GM21515 (cell line): ENCODE data around the gene LIMCH1.
"Not testable (repeated sequence)": the region's sequence is repeated elsewhere in the genome, so short reads cannot be mapped to it uniquely, and the experiment has no call there.

Experiments used
- ATAC-seq: cut with Tn5 transposase; IDR thresholded peaks from one replicate; pipeline ENCODE4 v1.9.1; 2021; ENCODE audit not compliant: unreplicated experiment

Gene LIMCH1

DNA sequence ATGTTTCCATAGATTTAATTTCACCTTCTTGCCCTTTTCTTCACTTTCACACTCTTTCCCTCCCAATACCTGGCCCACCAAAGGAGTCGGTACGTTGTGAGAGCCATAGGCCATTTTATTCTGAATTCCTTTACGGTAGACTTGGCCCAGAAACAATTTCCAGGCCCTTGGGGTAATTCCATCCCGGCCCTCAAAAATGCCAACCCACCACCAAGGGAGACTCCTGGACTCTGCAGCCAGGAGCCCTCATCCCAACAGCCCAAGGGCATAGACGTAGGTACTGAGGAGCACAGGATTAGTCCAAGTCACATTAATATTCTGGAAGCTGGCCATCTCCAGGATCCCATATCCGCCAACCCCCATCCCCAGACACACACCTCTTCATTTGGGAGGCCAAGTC, 102.9 kb downstream of the LIMCH1 start:
- no peak for ATAC-seq

DNA sequence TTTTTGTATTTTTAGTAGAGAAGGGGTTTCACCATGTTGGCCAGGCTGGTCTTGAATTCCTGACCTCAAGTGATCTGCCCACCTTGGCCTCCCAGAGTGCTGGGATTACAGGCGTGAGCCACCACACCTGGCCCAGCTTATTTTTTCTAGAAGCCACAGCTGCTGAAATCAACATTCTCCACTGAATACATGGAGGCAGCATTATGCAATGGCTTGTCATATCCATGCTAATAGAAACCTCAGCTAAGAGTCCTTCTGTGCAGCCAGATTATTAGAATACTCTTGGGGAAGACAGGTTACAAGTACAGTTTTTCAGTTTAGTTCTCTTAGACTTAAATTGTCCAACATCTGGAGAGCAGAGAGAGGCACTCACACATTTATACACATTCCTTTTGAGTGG, 104.8 kb downstream of the LIMCH1 start:
- ATAC-seq: not testable (repeated sequence)

DNA sequence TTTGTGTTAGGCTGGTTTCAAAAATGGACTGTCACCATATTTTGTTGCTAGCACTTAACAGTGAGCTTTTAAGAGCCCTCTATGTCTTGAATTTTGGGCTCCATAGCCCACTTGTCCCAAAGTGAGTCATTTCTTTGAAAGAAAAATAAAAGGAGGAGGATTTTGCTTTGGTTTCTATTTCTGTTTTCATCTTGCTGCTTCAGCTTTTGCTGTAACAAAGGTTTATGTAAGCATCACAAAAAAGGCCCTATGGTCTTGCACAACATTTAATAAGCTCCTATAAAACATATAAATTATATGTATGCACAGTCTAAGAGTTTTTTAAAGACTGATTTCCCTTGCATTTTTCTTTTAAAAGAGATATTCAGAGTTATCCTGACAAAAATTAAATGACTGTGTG, 105.4 kb downstream of the LIMCH1 start:
- ATAC-seq: no peak

DNA sequence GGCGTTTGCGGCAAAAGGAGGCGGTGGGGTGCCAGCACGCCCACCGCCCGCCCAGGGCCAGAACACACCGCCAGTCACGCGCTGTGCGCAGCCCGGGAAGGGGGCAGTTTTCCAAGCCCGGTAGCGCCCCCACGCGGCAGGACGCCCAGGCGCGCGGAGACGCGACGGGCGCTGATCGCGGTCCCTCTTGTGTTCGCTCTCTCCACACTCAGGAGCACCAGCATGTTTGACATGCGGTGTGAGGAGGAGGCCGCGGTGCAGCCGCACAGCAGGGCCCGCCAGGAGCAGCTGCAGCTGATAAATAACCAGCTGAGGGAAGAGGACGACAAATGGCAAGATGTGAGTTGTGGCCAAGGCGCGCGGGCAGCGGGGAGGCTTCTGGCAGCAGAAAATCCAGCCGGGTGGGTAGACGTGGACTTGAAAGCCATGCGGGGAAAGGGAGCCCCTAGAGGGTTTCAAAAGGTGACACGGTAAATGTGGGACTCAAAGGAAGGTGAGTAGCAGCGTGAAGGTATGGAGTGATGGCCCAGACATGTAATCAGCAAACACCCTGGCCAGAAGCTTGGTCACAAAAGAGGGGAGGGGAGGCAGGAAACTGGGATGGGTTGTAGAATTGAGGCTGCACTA, 106.4 kb downstream of the LIMCH1 start:
- no peak for ATAC-seq

DNA sequence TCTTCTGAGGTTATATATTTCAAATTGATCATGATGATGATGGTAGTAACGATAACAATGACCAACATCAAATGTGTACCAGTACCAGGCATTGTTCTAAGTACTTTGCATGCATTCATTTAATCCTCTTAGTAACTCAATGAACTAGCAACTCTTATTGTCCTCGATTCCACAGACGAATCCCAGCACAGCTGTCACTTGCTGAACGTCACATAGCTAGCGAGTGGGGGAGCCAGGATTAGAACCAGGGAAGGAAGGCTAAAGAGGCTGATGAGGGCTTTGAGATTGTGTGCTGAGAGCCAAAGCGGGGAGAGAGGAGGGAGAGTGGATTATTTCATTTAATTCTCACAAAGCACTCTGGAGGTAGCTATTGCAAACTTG, 106.9 kb downstream of the LIMCH1 start:
- ATAC-seq: no peak

DNA sequence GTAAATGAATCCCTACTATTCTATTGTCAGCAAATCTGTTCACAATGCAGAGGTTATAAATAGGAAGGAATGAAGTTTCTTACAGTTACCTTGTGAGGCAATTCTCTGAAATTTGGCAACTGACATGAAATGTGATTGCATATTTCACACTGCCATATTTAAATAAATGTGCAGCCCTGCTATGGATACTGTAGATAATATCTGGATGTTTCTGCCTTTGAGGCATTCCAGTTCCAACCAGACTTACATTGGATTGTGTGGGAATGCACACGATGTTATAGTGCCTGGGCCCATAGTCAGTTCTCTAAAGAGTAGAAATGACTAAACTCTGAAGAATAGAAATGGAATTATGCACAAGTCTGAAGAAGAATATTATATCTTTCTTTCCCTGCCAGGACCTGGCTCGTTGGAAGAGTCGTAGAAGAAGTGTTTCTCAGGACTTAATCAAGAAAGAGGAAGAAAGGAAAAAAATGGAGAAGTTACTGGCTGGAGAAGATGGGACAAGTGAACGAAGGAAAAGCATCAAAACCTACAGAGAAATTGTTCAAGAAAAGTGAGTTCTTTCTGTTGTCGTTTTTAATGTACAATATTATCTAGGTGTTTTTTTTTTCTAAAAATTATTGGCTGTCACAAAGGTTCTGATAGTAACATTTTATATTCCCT, 107.9 kb downstream of the LIMCH1 start:
- no peak for ATAC-seq

DNA sequence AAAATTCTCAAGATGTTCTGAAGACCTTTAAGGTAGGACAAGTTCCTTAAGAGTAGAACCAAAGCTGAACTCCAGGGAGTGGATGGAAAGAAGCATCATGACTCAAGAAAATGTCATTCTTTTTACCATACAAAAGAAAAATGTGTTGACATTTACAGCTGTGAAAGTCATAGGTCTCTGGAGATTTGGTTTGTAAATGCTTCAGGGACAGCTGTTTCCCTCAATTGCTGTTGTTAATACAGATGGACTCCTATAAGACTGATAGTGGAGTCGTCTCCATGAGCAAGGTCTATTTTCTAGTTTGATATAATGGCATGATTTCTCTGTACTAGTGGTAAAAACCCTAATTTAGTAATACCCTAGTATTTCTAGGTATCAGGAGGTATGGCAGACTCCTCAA, 108.9 kb downstream of the LIMCH1 start:
- ATAC-seq: no peak

DNA sequence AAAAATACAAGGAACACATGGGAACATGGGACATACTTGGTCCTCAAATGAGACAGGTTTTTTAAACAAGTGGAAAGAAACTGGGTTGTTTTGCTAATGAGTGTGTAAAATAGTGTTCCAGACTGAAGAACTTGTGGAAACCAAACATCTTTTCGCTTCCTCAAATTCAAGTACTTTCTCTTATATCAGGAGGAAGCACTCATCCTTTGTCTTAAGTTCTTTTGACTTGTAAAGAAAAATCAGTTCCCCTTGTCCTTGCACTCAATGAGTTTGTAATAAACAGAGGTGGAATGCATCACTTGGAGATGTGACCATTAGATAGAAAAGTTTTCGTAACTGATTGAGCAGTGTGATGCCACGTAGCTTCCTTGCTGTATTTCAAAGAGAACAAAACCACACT, 109.4 kb downstream of the LIMCH1 start:
- no peak for ATAC-seq

DNA sequence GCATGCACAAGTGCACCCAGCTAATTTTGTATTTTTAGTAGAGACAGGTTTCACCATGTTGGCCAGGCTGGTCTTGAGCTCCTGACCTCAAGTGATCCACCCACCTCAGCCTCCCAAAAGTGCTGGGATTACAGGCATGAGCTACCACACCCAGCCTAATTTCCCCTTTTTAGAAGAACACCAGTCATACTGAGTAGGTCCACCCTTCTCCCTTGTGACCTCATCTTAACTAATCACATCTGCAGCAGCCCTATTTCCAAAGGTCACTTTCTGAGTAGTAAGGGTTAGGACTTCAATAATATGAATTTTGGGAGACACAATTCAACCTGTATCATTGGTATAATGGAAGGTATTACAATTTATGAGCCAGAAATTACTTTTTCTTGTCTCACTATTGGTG, 113.2 kb downstream of the LIMCH1 start:
- ATAC-seq: not testable (repeated sequence)

DNA sequence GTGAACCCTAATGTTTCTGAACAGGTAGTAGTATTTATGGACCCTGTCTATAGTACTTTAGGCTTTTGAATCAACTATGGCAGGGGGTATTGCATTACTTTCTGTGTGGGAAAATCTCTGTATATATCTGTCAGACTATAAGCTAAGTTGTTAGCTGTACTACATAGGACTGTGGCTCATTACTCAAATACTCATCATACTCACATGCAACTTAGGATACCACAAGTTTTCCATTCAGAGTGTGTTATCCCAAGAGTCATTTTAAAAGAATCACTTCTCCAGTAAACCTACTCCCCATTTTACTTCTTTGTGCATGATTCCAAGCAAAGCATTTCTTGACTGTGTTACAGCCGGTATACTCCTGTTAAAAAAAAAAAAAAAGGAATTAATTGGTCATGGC, 115.0 kb downstream of the LIMCH1 start:
- no peak for ATAC-seq

DNA sequence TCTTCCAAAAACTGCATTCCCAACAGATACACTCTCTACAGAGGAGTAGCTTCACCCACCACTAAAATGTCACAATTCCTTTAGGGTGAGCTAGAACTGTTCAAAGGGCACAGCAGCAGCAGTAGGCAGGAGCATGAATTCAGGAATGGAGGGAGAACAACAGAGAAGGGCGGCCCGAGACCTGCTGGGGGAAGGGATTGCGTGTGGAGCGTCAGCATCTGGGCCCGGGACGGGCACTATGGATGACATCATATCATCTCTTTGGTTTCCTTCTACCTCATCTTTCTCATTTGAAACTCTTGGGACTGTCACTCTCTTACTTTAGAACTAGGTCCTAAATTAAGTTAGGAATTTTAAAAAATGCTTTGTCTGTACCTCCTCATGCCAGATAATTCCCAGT, 115.6 kb downstream of the LIMCH1 start:
- no peak for ATAC-seq

DNA sequence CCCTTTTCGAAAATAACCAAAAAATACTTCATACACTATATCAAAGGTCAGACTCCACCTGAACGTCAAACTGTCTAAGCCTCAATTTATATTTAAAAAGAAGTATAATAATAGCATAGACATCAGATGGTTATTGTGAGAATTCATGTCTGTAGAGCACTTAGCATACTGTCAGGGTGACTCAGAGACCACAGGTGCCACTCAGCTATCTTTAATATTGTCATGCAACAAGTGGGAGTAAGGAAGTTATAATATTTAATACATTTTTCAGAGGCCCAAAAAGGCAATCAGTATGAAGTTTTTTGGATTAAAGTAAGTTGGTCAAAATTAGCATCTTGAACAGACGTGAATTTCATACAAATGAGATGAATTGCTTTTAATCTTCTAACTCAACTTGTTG, 117.2 kb downstream of the LIMCH1 start:
- no peak for ATAC-seq

DNA sequence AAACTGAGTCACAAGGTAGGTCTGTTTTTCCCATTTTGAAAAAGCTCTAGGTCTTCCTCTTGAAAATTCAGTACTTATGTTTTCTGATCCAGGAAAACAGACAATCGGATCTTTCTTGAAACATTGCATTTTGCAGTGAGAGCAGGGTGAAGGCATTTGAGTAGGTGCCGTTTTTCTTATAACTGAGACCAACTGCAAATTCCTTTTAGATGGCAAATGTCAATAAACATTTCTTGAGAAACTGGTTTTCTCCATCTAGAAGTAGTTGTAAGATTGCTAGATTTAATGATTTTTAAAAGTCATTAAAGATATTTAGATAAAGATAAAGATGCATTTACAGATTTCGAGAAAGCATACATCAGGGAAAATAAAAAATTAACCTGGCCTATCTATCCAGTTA, 118.1 kb downstream of the LIMCH1 start:
- no peak for ATAC-seq

DNA sequence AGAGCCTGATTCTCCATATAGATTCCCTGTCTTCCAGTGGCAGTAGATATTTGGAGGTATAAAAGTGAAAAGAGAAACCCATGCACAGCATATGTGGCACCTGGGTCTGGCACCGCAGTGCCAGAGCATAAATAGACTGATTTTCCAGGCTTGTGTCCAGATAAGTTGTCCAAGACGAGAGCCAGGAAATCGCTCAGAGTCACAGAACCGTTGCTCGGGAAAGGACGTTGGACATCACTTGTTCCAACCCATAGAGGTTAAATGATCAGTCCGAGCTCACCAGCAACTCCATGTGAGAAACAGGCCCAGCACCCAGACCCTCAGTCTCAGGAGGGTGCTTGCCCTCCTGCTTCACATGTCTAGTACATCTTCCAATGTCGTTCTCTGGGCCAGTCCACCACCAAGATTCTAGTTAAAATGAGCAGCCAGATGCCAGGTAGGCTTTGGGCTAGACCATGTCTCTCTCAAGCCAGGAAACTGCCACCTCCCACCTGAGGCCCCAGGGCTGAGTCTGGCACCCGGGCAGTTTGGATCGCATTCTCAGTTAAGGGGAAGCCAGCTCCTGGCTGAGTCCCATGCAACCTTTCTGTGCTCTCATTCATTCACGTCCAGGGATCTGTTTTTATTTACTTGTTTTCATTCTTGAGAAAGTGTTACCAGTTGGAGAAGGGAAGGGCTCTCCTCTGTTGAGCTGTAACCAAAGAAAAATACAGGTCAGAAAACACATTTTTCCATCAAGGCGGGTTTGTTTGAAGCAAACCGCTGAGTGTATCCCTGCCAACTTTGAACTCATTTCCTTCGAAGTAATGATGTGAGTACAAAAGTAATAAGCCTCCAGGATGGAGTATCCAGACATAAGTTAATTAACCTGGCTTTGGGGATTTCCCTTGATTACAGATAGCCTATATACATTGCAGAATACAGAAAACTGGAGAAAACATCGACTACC, 118.9 kb downstream of the LIMCH1 start:
- ATAC-seq: no peak

DNA sequence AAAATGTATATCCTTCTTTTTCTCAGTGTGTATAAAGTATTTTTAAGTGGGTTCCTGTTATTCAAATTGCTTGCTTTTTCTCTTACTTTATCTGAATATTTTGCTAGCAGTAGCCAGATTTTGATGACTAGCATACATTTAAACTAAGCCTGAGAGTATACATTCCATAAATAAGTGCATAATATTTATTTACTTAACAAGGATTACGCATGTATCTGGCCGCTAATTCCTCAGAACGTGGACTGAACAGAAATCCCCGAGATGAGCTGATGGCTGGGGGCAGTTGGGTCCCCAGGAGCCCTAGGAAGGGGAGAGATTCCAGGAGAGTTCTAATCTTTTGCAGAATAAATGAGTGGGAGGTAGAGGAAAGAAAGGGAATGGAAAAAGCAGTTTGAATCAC, 119.6 kb downstream of the LIMCH1 start:
- ATAC-seq: no peak

DNA sequence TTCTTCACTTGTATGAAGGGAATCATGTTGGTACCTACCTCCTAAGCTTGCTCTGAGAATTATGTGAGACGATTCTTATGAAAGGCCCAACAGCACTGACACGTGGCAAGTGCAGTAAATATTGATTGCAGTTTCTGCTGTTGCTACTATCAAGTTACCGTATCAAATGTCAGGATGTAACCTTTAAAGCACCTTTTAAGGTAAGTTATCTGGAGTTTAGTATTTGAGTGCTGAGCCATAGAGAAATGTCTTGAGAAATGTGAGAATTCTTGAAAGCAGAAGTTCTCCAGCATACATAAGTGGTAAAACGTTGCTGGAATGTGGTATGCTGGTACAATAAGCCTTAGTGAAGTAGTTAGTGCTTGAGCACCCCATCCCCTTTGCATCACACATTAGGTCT, 120.2 kb downstream of the LIMCH1 start:
- no peak for ATAC-seq

DNA sequence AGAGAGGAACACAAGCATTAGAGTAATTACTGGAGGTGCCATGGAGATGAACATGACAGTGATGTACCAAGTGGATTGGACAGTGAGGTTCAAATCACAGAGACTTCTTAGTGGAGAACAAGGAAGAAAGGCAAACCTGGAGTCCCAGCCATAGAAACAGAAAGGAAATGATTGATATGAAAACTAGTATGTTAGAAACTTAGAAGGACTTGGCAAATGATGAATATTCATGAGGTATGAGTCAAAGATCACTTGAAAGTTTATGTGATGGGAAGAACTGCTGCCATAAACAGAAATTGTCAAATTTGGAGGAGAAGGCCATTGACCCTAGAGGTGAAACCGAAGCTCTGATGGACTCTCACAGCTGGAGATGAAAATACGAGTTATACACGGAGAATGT, 122.4 kb downstream of the LIMCH1 start:
- ATAC-seq: no peak

DNA sequence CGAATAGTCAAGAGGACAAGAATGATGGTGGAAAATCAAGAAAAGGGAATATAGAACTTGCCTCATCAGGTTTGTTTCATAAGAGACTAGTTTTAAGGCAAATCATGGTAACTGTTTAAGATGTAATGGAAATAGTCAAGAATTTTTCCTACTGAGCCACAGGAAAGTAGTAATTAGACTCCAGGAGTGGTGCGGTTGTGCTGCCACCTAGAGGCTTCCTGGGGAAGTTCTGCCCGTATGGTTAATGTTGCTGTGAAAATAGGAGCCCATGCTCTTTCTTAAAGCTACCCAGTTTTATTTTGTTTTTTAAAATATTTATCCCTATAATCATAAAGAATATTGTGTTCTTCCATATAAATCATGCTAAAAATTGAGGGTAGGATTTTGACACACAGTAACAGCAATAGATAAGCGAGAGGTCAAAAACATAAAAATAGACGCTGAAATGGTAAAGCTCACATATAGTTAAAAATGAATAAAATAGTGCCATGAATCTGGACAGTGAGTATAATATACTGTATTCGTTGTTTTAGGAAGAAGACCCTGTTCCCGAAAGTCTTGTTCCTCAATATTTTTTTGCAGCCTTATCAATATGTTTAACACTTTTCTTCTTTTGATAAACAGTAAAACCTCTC, 123.6 kb downstream of the LIMCH1 start:
- ATAC-seq: no peak

DNA sequence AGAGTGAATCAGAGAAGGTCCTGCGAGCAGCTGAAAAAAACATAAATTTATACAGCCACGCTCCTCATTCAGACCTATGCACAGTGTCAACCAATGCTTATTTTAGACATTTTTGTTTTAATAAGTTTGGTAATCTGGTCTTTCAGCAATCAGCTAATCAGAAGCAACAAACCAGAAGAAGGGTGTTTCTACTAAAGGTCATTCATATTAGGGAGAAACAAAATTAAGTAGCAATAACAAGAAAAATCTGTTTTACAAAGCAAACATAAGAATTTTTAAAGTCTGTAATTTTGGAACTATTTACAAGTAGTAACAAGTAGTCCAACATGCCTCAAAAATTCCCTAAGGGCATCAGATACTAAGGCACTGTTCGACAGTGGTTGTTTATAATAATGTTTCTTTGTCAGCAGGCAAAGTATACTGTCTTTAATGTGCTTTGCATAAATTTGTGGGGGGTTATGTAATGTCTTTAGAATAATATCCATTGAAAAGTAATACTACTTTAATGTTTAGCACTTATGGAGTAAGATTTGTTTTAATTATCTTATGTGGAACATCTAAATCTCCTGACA, 127.8 kb downstream of the LIMCH1 start:
- ATAC-seq: no peak

DNA sequence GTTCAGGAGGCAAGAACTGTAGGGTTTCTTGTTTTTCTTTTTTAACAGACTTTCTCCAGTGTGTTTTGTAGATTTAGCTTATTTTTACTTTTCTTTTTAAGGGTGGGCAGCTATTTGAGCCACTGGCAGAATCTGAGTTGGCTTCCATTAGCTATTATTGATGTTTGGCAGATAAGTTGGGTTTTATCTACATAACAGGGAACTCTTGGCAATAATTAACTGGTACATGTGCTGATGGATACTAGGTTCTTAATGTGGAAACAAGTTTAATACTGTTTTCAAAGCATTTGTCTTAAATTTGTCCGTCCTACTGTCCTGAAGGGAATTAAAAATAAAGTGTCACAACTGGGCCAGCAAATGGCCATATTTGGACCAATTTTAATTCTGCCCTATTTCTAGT, 130.1 kb downstream of the LIMCH1 start:
- no peak for ATAC-seq

DNA sequence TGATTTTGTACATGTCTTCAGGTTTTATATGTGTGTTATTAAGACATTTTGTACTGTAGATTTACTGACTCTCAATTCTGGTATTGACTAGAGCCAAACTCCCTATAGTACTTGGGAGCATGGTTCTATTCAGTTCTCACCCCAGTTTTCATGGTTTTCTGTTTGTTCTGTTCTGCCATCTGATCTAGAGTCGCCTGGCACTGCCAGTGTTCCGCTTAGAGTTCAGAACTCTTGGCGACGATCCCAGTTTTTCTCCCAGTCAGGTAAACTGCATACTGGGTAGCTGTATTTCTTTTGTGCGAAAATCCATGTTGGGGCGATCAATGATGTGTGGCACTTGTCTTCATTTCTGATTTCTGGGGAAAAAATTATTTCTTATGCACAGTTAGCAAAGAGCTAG, 132.6 kb downstream of the LIMCH1 start:
- no peak for ATAC-seq
